ENCODE measurements around the gene MAP1B.

DNA sequence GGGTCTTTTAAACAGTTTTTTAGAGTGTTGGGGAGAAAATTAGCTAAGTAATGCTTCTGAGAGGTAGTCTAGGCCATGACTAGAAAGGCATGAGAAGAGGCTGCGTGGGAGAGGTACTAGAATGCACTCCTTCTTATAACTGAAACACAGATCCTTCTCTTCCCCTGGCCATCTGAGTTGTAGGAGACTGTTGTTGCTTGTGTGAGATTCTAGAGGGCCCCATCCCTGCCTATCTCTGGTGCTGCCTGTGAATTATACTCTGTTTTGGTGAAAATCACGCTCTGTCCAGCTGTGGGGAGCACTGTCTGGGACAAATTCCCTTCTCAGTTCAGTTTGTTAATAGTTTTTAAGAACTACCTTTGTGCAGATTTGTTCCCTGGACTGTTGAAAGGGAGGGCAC lies 37.5 kb downstream of the MAP1B start:
- TF ChIP-seq, protein P1, sequence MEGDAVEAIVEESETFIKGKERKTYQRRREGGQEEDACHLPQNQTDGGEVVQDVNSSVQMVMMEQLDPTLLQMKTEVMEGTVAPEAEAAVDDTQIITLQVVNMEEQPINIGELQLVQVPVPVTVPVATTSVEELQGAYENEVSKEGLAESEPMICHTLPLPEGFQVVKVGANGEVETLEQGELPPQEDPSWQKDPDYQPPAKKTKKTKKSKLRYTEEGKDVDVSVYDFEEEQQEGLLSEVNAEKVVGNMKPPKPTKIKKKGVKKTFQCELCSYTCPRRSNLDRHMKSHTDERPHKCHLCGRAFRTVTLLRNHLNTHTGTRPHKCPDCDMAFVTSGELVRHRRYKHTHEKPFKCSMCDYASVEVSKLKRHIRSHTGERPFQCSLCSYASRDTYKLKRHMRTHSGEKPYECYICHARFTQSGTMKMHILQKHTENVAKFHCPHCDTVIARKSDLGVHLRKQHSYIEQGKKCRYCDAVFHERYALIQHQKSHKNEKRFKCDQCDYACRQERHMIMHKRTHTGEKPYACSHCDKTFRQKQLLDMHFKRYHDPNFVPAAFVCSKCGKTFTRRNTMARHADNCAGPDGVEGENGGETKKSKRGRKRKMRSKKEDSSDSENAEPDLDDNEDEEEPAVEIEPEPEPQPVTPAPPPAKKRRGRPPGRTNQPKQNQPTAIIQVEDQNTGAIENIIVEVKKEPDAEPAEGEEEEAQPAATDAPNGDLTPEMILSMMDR (IDR thresholded peaks at IDR 0.05; ENCODE audit: low read depth, low read length, missing input control), result no peak
- TF ChIP-seq SP1 (IDR thresholded peaks at IDR 0.05) (no peak), EGR1 (IDR thresholded peaks at IDR 0.05; ENCODE audit: low read depth in 2 of 2) (no peak), TAF1 (conservative IDR thresholded peaks at IDR 0.05) (no peak), JUND (IDR thresholded peaks at IDR 0.05) (no peak), ZBTB33 (IDR thresholded peaks at IDR 0.05) (no peak), RAD21 (IDR thresholded peaks at IDR 0.05) (no peak), YY1 (IDR thresholded peaks at IDR 0.05) (no peak), RXRA (IDR thresholded peaks at IDR 0.05) (no peak), FOXA1 (IDR thresholded peaks at IDR 0.05) (no peak), GABPA (IDR thresholded peaks at IDR 0.05 in 1 of 2, conservative IDR thresholded peaks at IDR 0.05 in 1 of 2) (no peak)
- TF ChIP-seq, protein P2, sequence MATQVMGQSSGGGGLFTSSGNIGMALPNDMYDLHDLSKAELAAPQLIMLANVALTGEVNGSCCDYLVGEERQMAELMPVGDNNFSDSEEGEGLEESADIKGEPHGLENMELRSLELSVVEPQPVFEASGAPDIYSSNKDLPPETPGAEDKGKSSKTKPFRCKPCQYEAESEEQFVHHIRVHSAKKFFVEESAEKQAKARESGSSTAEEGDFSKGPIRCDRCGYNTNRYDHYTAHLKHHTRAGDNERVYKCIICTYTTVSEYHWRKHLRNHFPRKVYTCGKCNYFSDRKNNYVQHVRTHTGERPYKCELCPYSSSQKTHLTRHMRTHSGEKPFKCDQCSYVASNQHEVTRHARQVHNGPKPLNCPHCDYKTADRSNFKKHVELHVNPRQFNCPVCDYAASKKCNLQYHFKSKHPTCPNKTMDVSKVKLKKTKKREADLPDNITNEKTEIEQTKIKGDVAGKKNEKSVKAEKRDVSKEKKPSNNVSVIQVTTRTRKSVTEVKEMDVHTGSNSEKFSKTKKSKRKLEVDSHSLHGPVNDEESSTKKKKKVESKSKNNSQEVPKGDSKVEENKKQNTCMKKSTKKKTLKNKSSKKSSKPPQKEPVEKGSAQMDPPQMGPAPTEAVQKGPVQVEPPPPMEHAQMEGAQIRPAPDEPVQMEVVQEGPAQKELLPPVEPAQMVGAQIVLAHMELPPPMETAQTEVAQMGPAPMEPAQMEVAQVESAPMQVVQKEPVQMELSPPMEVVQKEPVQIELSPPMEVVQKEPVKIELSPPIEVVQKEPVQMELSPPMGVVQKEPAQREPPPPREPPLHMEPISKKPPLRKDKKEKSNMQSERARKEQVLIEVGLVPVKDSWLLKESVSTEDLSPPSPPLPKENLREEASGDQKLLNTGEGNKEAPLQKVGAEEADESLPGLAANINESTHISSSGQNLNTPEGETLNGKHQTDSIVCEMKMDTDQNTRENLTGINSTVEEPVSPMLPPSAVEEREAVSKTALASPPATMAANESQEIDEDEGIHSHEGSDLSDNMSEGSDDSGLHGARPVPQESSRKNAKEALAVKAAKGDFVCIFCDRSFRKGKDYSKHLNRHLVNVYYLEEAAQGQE (IDR thresholded peaks at IDR 0.05), result no peak
- TF ChIP-seq, protein P3, sequence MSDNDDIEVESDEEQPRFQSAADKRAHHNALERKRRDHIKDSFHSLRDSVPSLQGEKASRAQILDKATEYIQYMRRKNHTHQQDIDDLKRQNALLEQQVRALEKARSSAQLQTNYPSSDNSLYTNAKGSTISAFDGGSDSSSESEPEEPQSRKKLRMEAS (IDR thresholded peaks at IDR 0.05), result no peak
- TF ChIP-seq, protein P4, sequence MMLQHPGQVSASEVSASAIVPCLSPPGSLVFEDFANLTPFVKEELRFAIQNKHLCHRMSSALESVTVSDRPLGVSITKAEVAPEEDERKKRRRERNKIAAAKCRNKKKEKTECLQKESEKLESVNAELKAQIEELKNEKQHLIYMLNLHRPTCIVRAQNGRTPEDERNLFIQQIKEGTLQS (IDR thresholded peaks at IDR 0.05), result no peak
